HFF-Myc (cell line): ENCODE data around the gene VAC14.

ENCODE experiments used
- DNase-seq: peaks from one replicate; pipeline ENCODE4 v3.0.0-alpha.2; 2011; ENCODE audit warnings: low read depth; ENCODE audit errors: extremely low read depth
- H3K4me3 ChIP-seq: replicated peaks from 2 replicates; pipeline ENCODE4 v1.5.1; 2011; ENCODE audit warnings: low read depth, mild to moderate bottlenecking, control low read depth, low read length
- TF ChIP-seq, protein P1 (sequence below): IDR thresholded peaks from 2 replicates; pipeline ENCODE4 v1.5.1; 2012; ENCODE audit warnings: mild to moderate bottlenecking, low read depth, low read length, control low read depth; ENCODE audit errors: missing control alignments

The VAC14 gene

DNA sequence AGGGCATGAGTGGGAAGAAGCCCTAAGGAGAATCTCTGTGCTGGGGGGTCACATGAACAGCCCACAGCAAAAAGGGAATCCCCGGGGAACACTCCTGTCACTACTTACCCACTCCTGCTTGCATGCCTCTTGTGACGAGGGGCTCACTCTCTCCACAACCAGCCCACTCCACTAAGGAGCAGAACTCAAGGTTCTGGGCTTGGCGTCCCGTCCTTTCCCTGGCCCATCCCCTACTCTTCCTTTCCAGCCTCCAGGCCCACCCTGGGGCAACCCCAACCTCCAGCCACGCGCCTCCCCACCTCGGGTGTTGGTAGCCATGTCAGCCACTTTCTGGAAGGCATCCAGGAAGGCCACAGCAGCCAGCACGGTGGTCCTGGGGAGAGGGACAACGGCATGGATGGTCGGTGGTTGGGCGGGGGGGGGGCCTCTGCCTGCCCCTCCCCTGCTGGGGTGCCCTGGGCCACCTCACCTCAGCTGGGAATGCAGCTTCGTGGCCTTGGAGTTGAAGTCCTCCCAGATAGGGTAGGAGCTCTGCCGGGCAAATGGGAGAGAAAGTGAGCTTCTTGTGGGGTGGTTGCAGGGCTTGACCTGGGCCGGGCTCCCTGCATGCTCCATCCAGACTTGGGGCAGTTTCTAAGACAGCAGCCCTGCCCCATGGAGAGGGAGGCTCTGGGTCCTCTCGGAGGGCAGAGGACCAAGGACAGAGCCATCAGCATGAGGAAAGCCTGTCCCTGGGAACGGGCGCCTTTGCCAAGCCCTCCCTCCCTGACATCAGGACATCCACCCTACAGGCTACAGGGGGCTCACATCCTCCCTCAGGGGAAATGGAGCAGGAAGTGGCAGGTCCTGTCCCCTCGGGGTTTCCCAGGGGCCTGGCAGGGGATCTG lies 120.2 kb downstream of the VAC14 start:
- no peak for DNase-seq
- H3K4me3 ChIP-seq: no peak overlapping the region

DNA sequence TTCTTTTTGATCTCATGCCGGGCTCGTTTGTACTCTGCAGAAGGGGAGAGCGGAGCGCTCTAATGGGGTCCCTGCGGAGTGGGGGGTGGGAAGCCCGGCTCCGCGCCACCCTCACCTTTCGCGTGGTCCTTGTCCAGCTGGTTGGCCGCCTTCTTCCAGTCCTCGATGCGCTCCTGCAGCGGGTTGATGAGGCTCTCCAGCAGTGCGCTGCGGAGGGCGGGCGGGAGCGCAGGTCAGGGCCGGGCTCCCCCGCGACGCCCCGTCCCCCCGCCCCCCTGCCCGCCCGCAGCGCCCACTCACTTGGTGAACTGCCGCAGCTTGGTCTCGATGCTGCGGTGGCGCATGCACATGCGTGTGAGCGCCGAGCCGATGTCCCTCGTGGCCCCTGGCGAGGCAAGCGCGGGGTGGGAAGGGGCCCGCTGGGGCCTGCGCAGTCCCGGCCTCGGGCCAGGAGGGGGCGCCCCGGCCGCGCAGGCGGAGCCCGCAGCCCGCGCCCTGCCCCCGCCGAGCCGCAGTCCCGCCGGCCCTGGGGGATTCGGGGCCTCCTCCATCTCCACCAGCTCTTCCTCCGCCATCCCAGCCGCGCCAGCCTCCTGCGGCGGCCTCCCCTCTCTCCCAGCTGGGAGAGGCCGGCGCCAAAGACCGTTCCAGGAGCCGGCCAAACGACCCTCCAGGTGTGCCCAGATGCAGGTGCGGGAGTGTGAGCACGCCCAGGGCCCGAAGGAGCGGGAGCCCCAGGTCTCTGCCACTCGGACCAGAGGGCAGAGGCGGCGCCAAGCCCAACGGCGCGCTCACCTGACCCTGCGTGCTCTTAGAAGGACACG lies 121.1 kb downstream of the VAC14 start:
- no peak overlapping the region for H3K4me3 ChIP-seq
- TF ChIP-seq, protein P1, sequence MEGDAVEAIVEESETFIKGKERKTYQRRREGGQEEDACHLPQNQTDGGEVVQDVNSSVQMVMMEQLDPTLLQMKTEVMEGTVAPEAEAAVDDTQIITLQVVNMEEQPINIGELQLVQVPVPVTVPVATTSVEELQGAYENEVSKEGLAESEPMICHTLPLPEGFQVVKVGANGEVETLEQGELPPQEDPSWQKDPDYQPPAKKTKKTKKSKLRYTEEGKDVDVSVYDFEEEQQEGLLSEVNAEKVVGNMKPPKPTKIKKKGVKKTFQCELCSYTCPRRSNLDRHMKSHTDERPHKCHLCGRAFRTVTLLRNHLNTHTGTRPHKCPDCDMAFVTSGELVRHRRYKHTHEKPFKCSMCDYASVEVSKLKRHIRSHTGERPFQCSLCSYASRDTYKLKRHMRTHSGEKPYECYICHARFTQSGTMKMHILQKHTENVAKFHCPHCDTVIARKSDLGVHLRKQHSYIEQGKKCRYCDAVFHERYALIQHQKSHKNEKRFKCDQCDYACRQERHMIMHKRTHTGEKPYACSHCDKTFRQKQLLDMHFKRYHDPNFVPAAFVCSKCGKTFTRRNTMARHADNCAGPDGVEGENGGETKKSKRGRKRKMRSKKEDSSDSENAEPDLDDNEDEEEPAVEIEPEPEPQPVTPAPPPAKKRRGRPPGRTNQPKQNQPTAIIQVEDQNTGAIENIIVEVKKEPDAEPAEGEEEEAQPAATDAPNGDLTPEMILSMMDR: peak; percentile 22
- no peak for DNase-seq

More for the DNA sequence above, 120.2 kb downstream of the VAC14 start:
- TF ChIP-seq, protein P1: no peak

DNA sequence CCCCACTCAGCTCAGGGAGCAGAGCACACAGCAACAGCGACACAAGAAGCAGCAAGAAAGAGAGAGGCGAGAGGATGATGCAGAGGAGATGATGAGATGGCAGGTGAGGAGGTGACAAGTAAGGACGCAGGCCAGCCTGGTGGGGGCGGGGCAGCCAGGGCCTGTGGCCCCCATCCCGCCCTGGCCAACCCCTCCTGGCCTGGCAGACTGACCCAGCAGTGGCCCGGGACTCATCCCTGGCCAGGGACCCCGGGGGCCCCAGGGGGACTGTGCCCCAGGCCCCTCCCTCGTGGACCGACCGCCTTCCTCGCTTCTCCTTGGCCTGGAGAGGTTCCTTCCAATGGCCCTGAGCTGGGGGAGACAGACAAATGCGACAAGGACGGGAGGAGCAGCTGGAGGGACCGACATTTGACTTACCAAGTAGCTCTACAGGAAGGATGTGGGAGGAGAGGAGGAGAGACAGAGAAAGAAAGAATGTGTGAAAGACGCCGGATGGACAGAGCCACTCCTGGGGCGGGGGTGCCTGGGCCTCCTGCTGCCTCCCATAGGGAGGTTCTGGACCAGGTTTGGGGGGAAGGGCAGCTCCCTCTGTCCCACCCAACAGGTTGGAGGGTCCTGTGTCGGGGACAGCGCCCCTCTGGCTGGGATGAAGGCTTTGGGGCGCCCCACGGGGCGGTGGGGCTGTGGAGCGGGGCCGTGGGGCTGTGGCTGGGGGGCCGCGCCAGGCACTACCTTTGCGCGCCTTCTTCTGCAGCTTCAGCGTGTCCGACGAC lies 121.9 kb downstream of the VAC14 start:
- TF ChIP-seq, protein P1: no peak
- DNase-seq: no peak
- H3K4me3 ChIP-seq: no peak overlapping the region

DNA sequence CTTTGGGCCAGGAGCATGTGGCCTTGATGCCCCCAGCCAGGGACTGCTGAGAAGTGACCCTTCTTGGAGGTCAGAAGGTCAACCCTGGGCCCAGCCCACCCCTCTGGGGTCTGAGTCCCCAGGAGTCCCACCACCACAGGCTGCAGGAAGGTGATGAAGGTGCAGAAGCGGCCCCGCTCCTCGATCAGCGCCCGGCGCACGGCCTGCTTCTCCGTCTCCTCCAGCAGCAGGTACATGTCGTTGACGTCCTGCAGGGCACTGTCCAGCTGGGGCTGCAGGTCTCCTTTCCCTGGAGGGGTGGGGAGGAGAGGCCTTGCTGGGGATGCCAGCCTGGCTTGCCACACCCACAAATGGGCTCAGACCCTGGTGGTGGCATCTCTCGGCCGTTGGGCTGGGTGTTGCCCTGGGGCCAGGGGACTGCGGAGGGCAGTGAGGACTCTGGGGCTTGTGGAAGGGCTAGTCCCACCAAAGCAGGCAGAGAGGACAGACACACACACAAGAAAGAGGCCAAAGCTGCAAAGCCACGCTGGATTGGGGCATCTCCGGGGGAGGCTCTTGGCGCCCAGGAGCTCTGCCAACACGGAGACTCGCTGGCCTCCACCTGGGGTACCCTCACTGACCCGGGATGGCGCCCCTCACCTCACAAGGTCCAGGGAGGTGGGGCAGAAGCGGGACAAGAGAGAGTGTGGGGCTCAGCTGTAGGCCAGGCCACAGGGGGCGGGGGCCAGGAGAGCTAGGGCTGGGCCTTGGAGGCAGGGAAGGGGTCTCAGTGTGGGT lies 122.6 kb downstream of the VAC14 start:
- no peak for DNase-seq
- TF ChIP-seq, protein P1: no peak
- H3K4me3 ChIP-seq: no peak overlapping the region

DNA sequence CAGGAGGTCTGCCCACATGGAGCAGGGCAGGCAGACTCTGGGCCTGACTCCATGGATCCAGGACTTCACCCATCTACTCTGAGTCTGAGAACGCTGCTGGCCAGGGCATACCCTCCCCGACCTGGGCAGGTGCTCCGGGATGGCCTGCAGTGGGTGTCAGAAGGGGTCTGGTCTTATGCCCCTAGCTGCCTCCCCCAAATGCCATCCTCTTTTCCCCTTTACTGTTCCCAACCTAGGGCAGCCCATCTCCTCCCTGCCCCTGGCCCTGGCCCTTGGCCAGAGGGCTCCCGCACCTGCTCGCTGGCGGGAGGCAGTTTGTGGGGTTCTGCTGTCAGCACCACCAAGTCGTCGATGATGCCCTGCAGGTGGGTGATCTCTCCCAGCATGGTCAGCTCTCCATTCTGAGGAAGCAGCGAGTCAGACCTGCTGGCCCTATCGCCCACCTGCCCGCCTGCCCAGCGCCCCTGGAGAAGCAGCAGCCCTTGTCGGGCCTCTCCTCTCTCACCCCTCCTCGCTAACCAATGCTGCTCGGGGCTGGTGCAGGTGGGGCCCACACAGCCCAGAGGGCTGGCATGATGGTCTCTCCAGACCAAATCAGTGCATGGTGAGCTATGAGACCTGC lies 123.3 kb downstream of the VAC14 start:
- no peak for DNase-seq
- TF ChIP-seq, protein P1: no peak
- no peak overlapping the region for H3K4me3 ChIP-seq
